WTC11 (cell line): ENCODE data around the gene AOC3. TPM values are rescaled to one million over a fixed set of nuclear protein-coding genes. Genes with fewer than 3 reads are reported as not detected.

Experiments used
- ATAC-seq: fragments of 200-7000 bp; cut with Tn5 transposase; 2 replicates; pipeline ENCODE4 v1.10.0; 2021; ENCODE audit warnings: mild to moderate bottlenecking, moderate library complexity
- CTCF ChIA-PET: fragments of 300-600 bp; sonication (Branson Sonifier 250); formaldehyde crosslinking; loops from one replicate; lab custom pipeline; 2021; ENCODE audit warnings: antibody characterized with exemption; lab: Charles Lee
- POLR2A ChIA-PET: fragments of 350-600 bp; sonication (Branson Sonifier 250); formaldehyde crosslinking; loops from one replicate; lab custom pipeline; 2021; ENCODE audit warnings: antibody characterized with exemption; lab: Charles Lee
- DNase-seq: peaks from one replicate; pipeline ENCODE4 v3.0.0; 2021; ENCODE audit warnings: low spot score
- H3K27ac Mint-ChIP-seq: 2 replicates; pipeline ENCODE4 v1.8.0; 2021; ENCODE audit warnings: mixed read lengths
- H3K27me3 Mint-ChIP-seq: 2 replicates; pipeline ENCODE4 v1.8.0; 2021; ENCODE audit warnings: low read depth, mild to moderate bottlenecking, moderate library complexity, mixed read lengths
- H3K36me3 Mint-ChIP-seq: 2 replicates; pipeline ENCODE4 v1.8.0; 2021; ENCODE audit warnings: mixed read lengths
- H3K4me1 Mint-ChIP-seq: 2 replicates; pipeline ENCODE4 v1.8.0; 2022; ENCODE audit warnings: mixed read lengths
- H3K4me3 Mint-ChIP-seq: 2 replicates; pipeline ENCODE4 v1.8.0; 2021; ENCODE audit warnings: mild to moderate bottlenecking, moderate library complexity, mixed read lengths
- H3K9me3 Mint-ChIP-seq: 2 replicates; pipeline ENCODE4 v1.8.0; 2021; ENCODE audit warnings: mixed read lengths
- ATF1 ChIP-seq: sonication (generic); formaldehyde crosslinking; IDR thresholded peaks from 2 replicates; pipeline ENCODE4 v1.8.1; 2023; ENCODE audit warnings: mild to moderate bottlenecking, moderate library complexity, missing genetic modification reagents
- CBFB ChIP-seq: sonication (generic); formaldehyde crosslinking; IDR thresholded peaks from 2 replicates; pipeline ENCODE4 v1.8.1; 2022; ENCODE audit warnings: mild to moderate bottlenecking, low read depth, missing genetic modification reagents
- CREM ChIP-seq: sonication (generic); formaldehyde crosslinking; IDR thresholded peaks from 2 replicates; pipeline ENCODE4 v1.8.1; 2022; ENCODE audit warnings: mild to moderate bottlenecking, missing genetic modification reagents, moderate library complexity
- FOXJ3 ChIP-seq: sonication (generic); formaldehyde crosslinking; IDR thresholded peaks from 2 replicates; pipeline ENCODE4 v1.9.0; 2021; ENCODE audit warnings: missing genetic modification reagents, mild to moderate bottlenecking, borderline replicate concordance
- FOXP1 ChIP-seq: sonication (generic); formaldehyde crosslinking; IDR thresholded peaks from 2 replicates; pipeline ENCODE4 v1.8.0; 2022; ENCODE audit warnings: missing genetic modification reagents, mild to moderate bottlenecking, moderate library complexity, borderline replicate concordance
- GRHL2 ChIP-seq: fragments of 250-450 bp; sonication (Bioruptor Pico); IDR thresholded peaks from 2 replicates; pipeline ENCODE4 v1.8.0; 2022; ENCODE audit warnings: mild to moderate bottlenecking, moderate library complexity; ENCODE audit not compliant: insufficient replicate concordance, severe bottlenecking
- HMGA2 ChIP-seq: fragments of 250-450 bp; sonication (Bioruptor Pico); IDR thresholded peaks from 2 replicates; pipeline ENCODE4 v1.4.0; 2021; ENCODE audit warnings: mild to moderate bottlenecking, moderate library complexity
- JAZF1 ChIP-seq: fragments of 250-450 bp; sonication (Bioruptor Pico); IDR thresholded peaks from 2 replicates; pipeline ENCODE4 v1.9.0; 2021; ENCODE audit warnings: moderate library complexity, mild to moderate bottlenecking, inconsistent platforms
- MXD4 ChIP-seq: fragments of 250-450 bp; sonication (Bioruptor Pico); IDR thresholded peaks from 2 replicates; pipeline ENCODE4 v1.8.0; 2021; ENCODE audit warnings: mild to moderate bottlenecking, moderate library complexity, borderline replicate concordance
- NFYB ChIP-seq: sonication (generic); formaldehyde crosslinking; conservative IDR thresholded peaks from 2 replicates; pipeline ENCODE4 v1.8.0; 2022; ENCODE audit warnings: low read depth, missing genetic modification reagents
- NR1H2 ChIP-seq: sonication (generic); formaldehyde crosslinking; IDR thresholded peaks from 2 replicates; pipeline ENCODE4 v1.9.0; 2021; ENCODE audit warnings: mild to moderate bottlenecking, moderate library complexity, missing genetic modification reagents
- PRDM15 ChIP-seq: sonication (generic); formaldehyde crosslinking; IDR thresholded peaks from 2 replicates; pipeline ENCODE4 v1.8.0; 2022; ENCODE audit warnings: missing genetic modification reagents
- PRRX2 ChIP-seq: fragments of 250-450 bp; sonication (Bioruptor Pico); IDR thresholded peaks from 2 replicates; pipeline ENCODE4 v1.8.0; 2021; ENCODE audit warnings: mild to moderate bottlenecking
- RELA ChIP-seq: sonication (generic); formaldehyde crosslinking; IDR thresholded peaks from 2 replicates; pipeline ENCODE4 v1.8.1; 2022; ENCODE audit warnings: missing genetic modification reagents, mild to moderate bottlenecking, borderline replicate concordance
- RORB ChIP-seq: fragments of 250-450 bp; sonication (Bioruptor Pico); IDR thresholded peaks from 2 replicates; pipeline ENCODE4 v1.9.0; 2021; ENCODE audit warnings: mild to moderate bottlenecking
- SP1 ChIP-seq: sonication (generic); formaldehyde crosslinking; conservative IDR thresholded peaks from 2 replicates; pipeline ENCODE4 v1.8.1; 2022; ENCODE audit warnings: missing genetic modification reagents
- USF1 ChIP-seq: sonication (generic); formaldehyde crosslinking; IDR thresholded peaks from 2 replicates; pipeline ENCODE4 v1.8.0; 2022; ENCODE audit warnings: mild to moderate bottlenecking, missing genetic modification reagents
- ZNF121 ChIP-seq: sonication (generic); formaldehyde crosslinking; IDR thresholded peaks from 2 replicates; pipeline ENCODE4 v1.8.0; 2023; ENCODE audit warnings: missing genetic modification reagents
- ZNF396 ChIP-seq: fragments of 250-450 bp; sonication (Bioruptor Pico); IDR thresholded peaks from 2 replicates; pipeline ENCODE4 v1.8.0; 2021; ENCODE audit warnings: mild to moderate bottlenecking, moderate library complexity, borderline replicate concordance
- ZNF416 ChIP-seq: fragments of 250-450 bp; sonication (Bioruptor Pico); IDR thresholded peaks from 2 replicates; pipeline ENCODE4 v1.9.0; 2021; ENCODE audit warnings: mild to moderate bottlenecking, inconsistent platforms
- ZNF671 ChIP-seq: fragments of 250-450 bp; sonication (Bioruptor Pico); IDR thresholded peaks from 2 replicates; pipeline ENCODE4 v1.8.0; 2021; ENCODE audit warnings: mild to moderate bottlenecking
- total RNA-seq: library from RNA; stranded (reverse); gene quantifications from 3 replicates; pipeline ENCODE4 v1.2.3, GENCODE V29; 2021
- TF ChIP-seq, protein P1 (sequence below): sonication (generic); formaldehyde crosslinking; IDR thresholded peaks from 2 replicates; pipeline ENCODE4 v1.8.0; 2023; ENCODE audit warnings: mild to moderate bottlenecking, missing genetic modification reagents

The AOC3 gene
- total RNA-seq, 1 experiment from 2014 or later: 7.6 TPM

DNA sequence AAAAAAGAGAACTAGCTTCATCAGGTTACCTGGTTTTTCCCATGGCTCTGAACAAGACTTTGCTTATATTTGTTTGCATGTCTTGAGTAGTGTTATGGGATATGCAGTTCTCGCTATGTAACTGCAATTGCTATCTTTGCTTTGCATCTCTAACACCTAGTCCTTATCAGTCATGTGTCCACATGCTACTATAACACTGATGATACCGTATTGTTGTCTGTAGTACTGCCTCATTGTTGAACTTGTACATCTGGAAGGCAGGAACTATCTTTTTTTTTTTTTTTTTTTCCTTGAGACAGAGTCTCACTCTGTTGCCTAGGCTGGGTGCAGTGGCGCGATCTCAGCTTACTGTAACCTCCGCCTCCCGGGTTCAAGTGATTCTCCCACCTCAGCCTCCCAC, 15.3 kb upstream of the AOC3 start:
- ChIA-PET POLR2A (interaction anchor here (0.6 kb wide), 1 partner anchor 160 kb away, joined by 4 read pairs; no protein-coding TSS in a partner anchor), CTCF (interaction anchor here (0.9 to 3.8 kb wide), 3 partner anchors 7 to 103 kb away, joined by 3 to 19 read pairs (median 3); partner anchors contain the start of gene BECN1)
- Mint-ChIP-seq H3K4me1 (peaks cover 16% of the 10 kb centered on the region), H3K9me3 (no peaks in the 10 kb centered on the region), H3K27me3 (peaks cover under 1% of the 10 kb centered on the region), H3K4me3 (no peak overlapping the region), H3K36me3 (peaks cover 36% of the 10 kb centered on the region), H3K27ac (no peak overlapping the region)
- no peak for DNase-seq
- TF ChIP-seq ZNF396 (CRISPR knock-in tag): no peak
- no peak for TF ChIP-seq JAZF1 (CRISPR knock-in tag)
- no peak for TF ChIP-seq PRDM15
- no peak for TF ChIP-seq RELA (CRISPR knock-in tag)
- no peak for TF ChIP-seq ZNF671 (CRISPR knock-in tag)
- no peak for TF ChIP-seq FOXP1
- TF ChIP-seq RORB (CRISPR knock-in tag): no peak
- no peak for TF ChIP-seq CBFB (CRISPR knock-in tag)
- TF ChIP-seq MXD4 (CRISPR knock-in tag): no peak
- no peak for TF ChIP-seq ATF1 (CRISPR knock-in tag)
- TF ChIP-seq ZNF416 (CRISPR knock-in tag): no peak
- TF ChIP-seq GRHL2 (CRISPR knock-in tag): no peak
- TF ChIP-seq NFYB (CRISPR knock-in tag): no peak
- no peak for TF ChIP-seq PRRX2 (CRISPR knock-in tag)
- no peak for TF ChIP-seq NR1H2 (CRISPR knock-in tag)
- no peak for TF ChIP-seq FOXJ3
- TF ChIP-seq HMGA2: no peak
- TF ChIP-seq SP1 (CRISPR knock-in tag): no peak
- TF ChIP-seq USF1 (CRISPR knock-in tag): no peak
- TF ChIP-seq, protein P1, sequence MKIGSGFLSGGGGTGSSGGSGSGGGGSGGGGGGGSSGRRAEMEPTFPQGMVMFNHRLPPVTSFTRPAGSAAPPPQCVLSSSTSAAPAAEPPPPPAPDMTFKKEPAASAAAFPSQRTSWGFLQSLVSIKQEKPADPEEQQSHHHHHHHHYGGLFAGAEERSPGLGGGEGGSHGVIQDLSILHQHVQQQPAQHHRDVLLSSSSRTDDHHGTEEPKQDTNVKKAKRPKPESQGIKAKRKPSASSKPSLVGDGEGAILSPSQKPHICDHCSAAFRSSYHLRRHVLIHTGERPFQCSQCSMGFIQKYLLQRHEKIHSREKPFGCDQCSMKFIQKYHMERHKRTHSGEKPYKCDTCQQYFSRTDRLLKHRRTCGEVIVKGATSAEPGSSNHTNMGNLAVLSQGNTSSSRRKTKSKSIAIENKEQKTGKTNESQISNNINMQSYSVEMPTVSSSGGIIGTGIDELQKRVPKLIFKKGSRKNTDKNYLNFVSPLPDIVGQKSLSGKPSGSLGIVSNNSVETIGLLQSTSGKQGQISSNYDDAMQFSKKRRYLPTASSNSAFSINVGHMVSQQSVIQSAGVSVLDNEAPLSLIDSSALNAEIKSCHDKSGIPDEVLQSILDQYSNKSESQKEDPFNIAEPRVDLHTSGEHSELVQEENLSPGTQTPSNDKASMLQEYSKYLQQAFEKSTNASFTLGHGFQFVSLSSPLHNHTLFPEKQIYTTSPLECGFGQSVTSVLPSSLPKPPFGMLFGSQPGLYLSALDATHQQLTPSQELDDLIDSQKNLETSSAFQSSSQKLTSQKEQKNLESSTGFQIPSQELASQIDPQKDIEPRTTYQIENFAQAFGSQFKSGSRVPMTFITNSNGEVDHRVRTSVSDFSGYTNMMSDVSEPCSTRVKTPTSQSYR: no peak
- ATAC-seq: no peak

DNA sequence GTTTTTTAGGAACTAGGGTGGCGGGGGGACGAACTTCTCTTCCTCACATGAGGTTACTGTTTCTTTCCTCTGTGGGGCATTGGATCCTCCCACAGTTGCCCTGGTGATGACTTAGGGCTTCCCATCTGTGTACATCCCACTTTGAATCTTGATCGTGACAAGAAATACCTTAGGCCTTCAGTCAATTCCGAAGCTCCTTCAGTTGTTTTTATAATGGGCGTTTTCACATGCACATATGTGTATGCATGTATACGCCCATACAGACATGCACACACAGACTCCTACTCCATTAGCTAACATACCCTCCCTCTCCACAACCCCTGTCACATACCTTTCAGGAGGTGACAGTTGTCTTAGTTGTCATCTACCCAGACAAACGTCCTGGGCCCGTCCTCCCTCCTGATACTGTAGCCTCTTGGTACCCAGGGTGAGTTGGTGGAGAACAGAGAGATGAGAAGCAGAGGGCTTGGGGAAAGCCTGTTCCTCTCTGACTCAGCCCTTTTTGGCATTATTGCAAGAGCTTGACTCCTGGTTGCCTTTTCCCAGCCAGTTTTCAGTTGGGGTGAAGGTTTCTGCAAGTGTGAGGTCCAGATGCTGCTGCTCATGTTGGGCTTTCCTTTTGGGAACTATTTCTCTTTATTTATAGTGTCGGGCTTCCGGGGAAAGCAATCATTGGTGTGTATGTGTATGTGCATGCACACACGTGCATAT, 8.9 kb upstream of the AOC3 start:
- no peaks in the 10 kb centered on the region for H3K27me3 Mint-ChIP-seq
- TF ChIP-seq ZNF121 (no peak), CREM (no peak)
- H3K27ac Mint-ChIP-seq: no peak overlapping the region
- CTCF ChIA-PET: interaction anchor here (1.0 to 4.5 kb wide), 9 partner anchors 18 to 97 kb away, joined by 3 to 52 read pairs (median 6); partner anchors contain the start of genes BECN1 and WNK4
- ATAC-seq: no peak
- DNase-seq: no peak
- H3K4me1 Mint-ChIP-seq: no peaks in the 10 kb centered on the region
- H3K4me3 Mint-ChIP-seq: no peak overlapping the region
- POLR2A ChIA-PET: no interaction called here
- H3K9me3 Mint-ChIP-seq: no peaks in the 10 kb centered on the region
- H3K36me3 Mint-ChIP-seq: peaks cover 71% of the 10 kb centered on the region
